B cell (primary cell): Measurements from ENCODE around the gene TLX3. TPM values are rescaled to one million over a fixed set of nuclear protein-coding genes. Genes with fewer than 3 reads are reported as not detected.

Experiments
- ATAC-seq: fragments of 200-7000 bp; cut with Tn5 transposase; one replicate; pipeline ENCODE4 v1.10.0; 2021; ENCODE audit warnings: low read depth, mild to moderate bottlenecking, moderate number of reproducible peaks, moderate library complexity
- CTCF ChIA-PET: fragments of 350-600 bp; sonication (Branson Sonifier 250); formaldehyde crosslinking; loops from one replicate; lab custom pipeline; 2021; ENCODE audit warnings: antibody characterized with exemption, inconsistent platforms; lab: Charles Lee
- POLR2A ChIA-PET: fragments of 350-600 bp; sonication (Branson Sonifier 250); formaldehyde crosslinking; loops from one replicate; lab custom pipeline; 2021; ENCODE audit warnings: antibody characterized with exemption; lab: Charles Lee
- DNase-seq: peaks from one replicate; pipeline ENCODE4 v3.0.0; 2013
- H2AFZ ChIP-seq: 2 replicates; pipeline ENCODE4 v1.6.1; 2012; ENCODE audit warnings: mild to moderate bottlenecking, low read depth, low read length; ENCODE audit not compliant: insufficient read depth, poor library complexity, severe bottlenecking
- H3K27ac ChIP-seq, 2 donors: 1 replicate in 1 of 2; 2 replicates in 1 of 2; pipeline ENCODE4 v1.5.1; 2012 to 2013; ENCODE audit warnings: low read length in 2 of 2, mild to moderate bottlenecking in 2 of 2, moderate library complexity in 1 of 2
- H3K27me3 ChIP-seq, 4 experiments: fragments of 200-600 bp in 1 of 4; sonication (generic) in 1 of 4; replicated peaks in 1 of 4; 1 replicate in 2 of 4; 2 replicates in 2 of 4; pipeline versions ENCODE4 v1.6.1 to v1.7.0; 2013 to 2016; ENCODE audit warnings: low read length in 3 of 4, mild to moderate bottlenecking in 2 of 4, mixed read lengths in 1 of 4, moderate library complexity in 1 of 4; ENCODE audit not compliant: insufficient read depth in 4 of 4, control insufficient read depth in 3 of 4; ENCODE audit errors: control extremely low read depth in 1 of 4
- H3K36me3 ChIP-seq, 2 experiments: replicated peaks in 1 of 2; 1 replicate in 1 of 2; 2 replicates in 1 of 2; pipeline versions ENCODE4 v1.6.1 to v1.7.1; 2013; ENCODE audit warnings: low read length in 1 of 2; ENCODE audit not compliant: insufficient read depth in 2 of 2, control insufficient read depth in 1 of 2; ENCODE audit errors: control extremely low read depth in 1 of 2, extremely low read depth in 1 of 2
- H3K4me1 ChIP-seq, 2 donors: fragments of 200-600 bp in 1 of 2; sonication (generic) in 1 of 2; 1 replicate in 1 of 2; 2 replicates in 1 of 2; pipeline versions ENCODE4 v1.5.1 to v1.6.1; 2013 to 2017; ENCODE audit warnings: low read length in 2 of 2; ENCODE audit not compliant: control insufficient read depth in 2 of 2, insufficient read depth in 2 of 2
- H3K4me2 ChIP-seq: replicated peaks from 2 replicates; pipeline ENCODE3; 2012; ENCODE audit warnings: mild to moderate bottlenecking, low read depth, low read length; ENCODE audit not compliant: poor library complexity, severe bottlenecking
- H3K4me3 ChIP-seq, 5 experiments: fragments of 200-600 bp in 1 of 5; sonication (generic) in 1 of 5; 1 replicate in 3 of 5; 2 replicates in 2 of 5; pipeline versions ENCODE4 v1.5.1 to v1.7.0; 2011 to 2016; ENCODE audit warnings: low read length in 4 of 5, mild to moderate bottlenecking in 4 of 5, low read depth in 2 of 5, control low read depth in 1 of 5, moderate library complexity in 1 of 5; ENCODE audit not compliant: insufficient read depth in 1 of 5; ENCODE audit errors: control extremely low read depth in 1 of 5, extremely low read depth in 1 of 5
- H3K79me2 ChIP-seq: fragments of 200-600 bp; sonication (generic); one replicate; pipeline ENCODE4 v1.6.0; 2016; ENCODE audit warnings: low read length; ENCODE audit not compliant: control insufficient read depth, insufficient read depth
- H3K9ac ChIP-seq: fragments of 200-600 bp; sonication (generic); 2 replicates; pipeline ENCODE4 v1.6.1; 2017; ENCODE audit warnings: mild to moderate bottlenecking, low read length, moderate library complexity
- H3K9me3 ChIP-seq, 3 donors: one replicate each; pipeline versions ENCODE4 v1.6.1 to v1.7.1; 2013; ENCODE audit warnings: low read length in 2 of 3; ENCODE audit not compliant: control insufficient read depth in 2 of 3, insufficient read depth in 1 of 3; ENCODE audit errors: control extremely low read depth in 1 of 3
- H4K20me1 ChIP-seq: 2 replicates; pipeline ENCODE4 v1.6.0; 2012; ENCODE audit warnings: mild to moderate bottlenecking, low read length; ENCODE audit not compliant: insufficient read depth, control insufficient read depth, poor library complexity, severe bottlenecking
- H3K27ac Mint-ChIP-seq: one replicate; pipeline ENCODE4 v1.8.0; 2021; ENCODE audit warnings: mixed read lengths
- H3K27me3 Mint-ChIP-seq: one replicate; pipeline ENCODE4 v1.8.0; 2021; ENCODE audit warnings: mixed read lengths
- H3K4me1 Mint-ChIP-seq: one replicate; pipeline ENCODE4 v1.8.0; 2021; ENCODE audit warnings: mixed read lengths
- H3K4me3 Mint-ChIP-seq: one replicate; pipeline ENCODE4 v1.8.0; 2021; ENCODE audit warnings: mixed read lengths
- H3K9me3 Mint-ChIP-seq: one replicate; pipeline ENCODE4 v1.8.0; 2022; ENCODE audit warnings: mixed read lengths; ENCODE audit not compliant: insufficient read depth
- CTCF ChIP-seq: fragments of 200-600 bp; IDR thresholded peaks from one replicate; pipeline ENCODE4 v1.8.0; 2022; ENCODE audit warnings: antibody characterized with exemption, mild to moderate bottlenecking
- EZH2 ChIP-seq: IDR thresholded peaks from 2 replicates; pipeline ENCODE4 v1.6.1; 2012; ENCODE audit warnings: borderline replicate concordance, low read depth, mild to moderate bottlenecking, moderate library complexity, low read length; ENCODE audit not compliant: insufficient read depth, poor library complexity, severe bottlenecking
- WGBS: methylation state at CpG from one replicate; pipeline ENCODE4 v1.1.5; 2013; ENCODE audit warnings: missing lambda C conversion rate; ENCODE audit not compliant: insufficient coverage; 5-methylcytosine and 5-hydroxymethylcytosine counted together
- intact Hi-C: fragments of 100-400 bp; cut with micrococcal nuclease; formaldehyde crosslinking; loops from one replicate; pipeline ENCODE4 v1.10.0; 2022
- polyA plus RNA-seq: library from polyadenylated mRNA; depleted of rRNA; stranded (reverse); fragments of >200 nt; gene quantifications from 2 replicates; pipeline ENCODE4 v1.2.3, GENCODE V29; 2012
- total RNA-seq, 2 donors: library from RNA; stranded (reverse); fragments of 120-200 nt in 1 of 2; gene quantifications; 1 replicate in 1 of 2; 2 replicates in 1 of 2; pipeline versions ENCODE4 v1.2.3 to v1.2.4, GENCODE V29; 2013 to 2022

The TLX3 gene
- total and polyA plus RNA-seq, 2 donors (not counting 1 experiment from before 2014, with no cell fraction given): not detected

- Mint-ChIP-seq H3K4me3 (no peak overlapping the region), H3K4me1 (no peaks in the 10 kb centered on the region), H3K9me3 (no peaks in the 10 kb centered on the region), H3K27ac (no peak overlapping the region), H3K27me3 (peaks cover 17% of the 10 kb centered on the region)
- no peak overlapping the region for H3K27ac ChIP-seq
- H3K79me2 ChIP-seq: no peaks in the 10 kb centered on the region
- TF ChIP-seq CTCF (no peak), EZH2 (no peak)
- DNase-seq: no peak
- 57% methylated on average over 1 of the region's 2 CpGs for WGBS
- ChIA-PET CTCF (no interaction called here), POLR2A (no interaction called here)
- no peaks in the 10 kb centered on the region for H3K4me1 ChIP-seq
- intact Hi-C loops: no loop called here
- H3K4me2 ChIP-seq: no peak overlapping the region
- no peak overlapping the region for H2AFZ ChIP-seq
- H3K9me3 ChIP-seq: no peaks in the 10 kb centered on the region
- no peak for ATAC-seq
- no peaks in the 10 kb centered on the region for H3K36me3 ChIP-seq
- H3K27me3 ChIP-seq: no peaks in the 10 kb centered on the region
- no peak overlapping the region for H3K4me3 ChIP-seq
- no peak overlapping the region for H3K9ac ChIP-seq
- H4K20me1 ChIP-seq: no peaks in the 10 kb centered on the region
Observed at GRCh38 chr5:171264843-171265242, 44.2 kb upstream of the TLX3 start.

DNA sequence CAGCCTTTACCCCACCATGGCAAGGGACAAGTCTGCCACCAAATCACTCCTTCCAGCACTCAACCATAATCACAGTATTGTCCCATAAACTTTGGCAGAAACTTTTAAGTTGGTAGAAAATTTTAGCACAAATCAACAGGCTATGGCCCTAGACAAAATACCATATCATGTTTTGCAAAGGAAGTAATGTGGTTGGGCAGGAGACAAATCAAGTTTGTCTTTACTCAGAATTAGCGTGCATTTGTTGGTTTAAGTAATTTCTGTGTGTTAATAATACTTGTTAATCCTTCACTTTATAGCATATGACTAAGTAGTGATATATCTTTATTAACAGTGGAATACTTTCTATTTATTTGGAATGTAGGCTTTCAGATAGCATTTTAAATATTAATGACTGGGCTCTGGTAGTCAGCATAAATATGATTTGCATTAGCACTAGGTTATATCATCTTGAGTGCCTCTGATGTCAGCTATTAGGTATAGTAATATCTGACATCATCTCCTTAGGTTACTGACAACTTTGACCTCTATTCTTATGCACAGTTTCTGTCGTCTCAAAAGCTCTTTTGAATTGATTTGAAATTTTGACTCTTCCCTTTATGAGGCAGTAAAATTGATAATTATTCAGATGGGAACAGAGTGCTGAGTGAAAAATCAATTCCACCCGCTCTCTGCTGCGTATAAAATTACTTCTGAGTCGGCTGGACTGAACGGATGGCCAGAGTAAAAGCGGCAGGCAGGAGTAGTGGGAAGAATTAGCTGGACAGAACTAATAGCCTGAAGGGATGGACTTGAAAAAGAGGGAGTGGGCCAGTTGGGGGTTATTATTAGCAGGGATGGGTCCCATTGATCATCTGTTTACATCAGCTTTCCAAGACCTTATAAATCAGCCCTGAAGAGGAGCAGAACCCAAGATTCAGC is 40.1 kb upstream of the TLX3 start:
- Histone ChIP-seq H3K79me2 (no peaks in the 10 kb centered on the region), H3K27ac (no peak overlapping the region), H3K36me3 (no peaks in the 10 kb centered on the region), H2AFZ (no peak overlapping the region), H3K4me3 (no peak overlapping the region), H4K20me1 (no peaks in the 10 kb centered on the region), H3K27me3 (no peaks in the 10 kb centered on the region), H3K9ac (no peak overlapping the region), H3K4me2 (no peak overlapping the region), H3K9me3 (no peaks in the 10 kb centered on the region), H3K4me1 (no peaks in the 10 kb centered on the region)
- no peak overlapping the region for H3K27ac Mint-ChIP-seq
- ChIA-PET POLR2A (no interaction called here), CTCF (no interaction called here)
- peaks cover 26% of the 10 kb centered on the region for H3K27me3 Mint-ChIP-seq
- TF ChIP-seq EZH2: no peak
- no peak for TF ChIP-seq CTCF
- WGBS: 86% methylated on average over 5 of the region's 7 CpGs
- H3K4me1 Mint-ChIP-seq: no peaks in the 10 kb centered on the region
- no peak overlapping the region for H3K4me3 Mint-ChIP-seq
- H3K9me3 Mint-ChIP-seq: no peaks in the 10 kb centered on the region
- DNase-seq: no peak
- ATAC-seq: no peak
- intact Hi-C loops: no loop called here
